Sigmoid colon (tissue), 4 donors: ENCODE measurements around the gene PERM1.

ENCODE experiments used
- CTCF ChIP-seq, 4 experiments: fragments of 450-650 bp in 3 of 4; fragments of 200-600 bp in 1 of 4; IDR thresholded peaks; one replicate each; pipeline ENCODE4 v1.5.1; 2016 to 2019; ENCODE audit warnings: antibody characterized with exemption in 4 of 4, mild to moderate bottlenecking in 3 of 4, moderate library complexity in 2 of 4
- POLR2A ChIP-seq, 2 donors: fragments of 450-650 bp; IDR thresholded peaks; one replicate each; pipeline ENCODE4 v1.6.1; 2016; ENCODE audit warnings: antibody characterized with exemption in 2 of 2, mild to moderate bottlenecking in 2 of 2, moderate library complexity in 2 of 2
- POLR2AphosphoS5 ChIP-seq, 4 donors: sonication (generic); formaldehyde crosslinking; IDR thresholded peaks; one replicate each; pipeline ENCODE4 v1.6.1; 2017; ENCODE audit warnings: antibody characterized with exemption in 4 of 4

GRCh38 chr1:1003618-1004419, 21.9 kb upstream of the PERM1 start:
- TF ChIP-seq POLR2AphosphoS5 (IDR thresholded peaks at IDR 0.05) (no peak), CTCF (IDR thresholded peaks at IDR 0.05) (no peak), POLR2A (IDR thresholded peaks at IDR 0.05) (no peak)
